Hematopoietic multipotent progenitor cell (in vitro differentiated cells): ENCODE results near the gene UBA3. TPM values are rescaled to one million over a fixed set of nuclear protein-coding genes. Genes with fewer than 3 reads are reported as not detected.

Experiments used
- DNase-seq, 3 donors: peaks; one replicate each; pipeline ENCODE4 v3.0.0-alpha.2; 2011 to 2015; ENCODE audit warnings: low read depth in 2 of 3, low spot score in 2 of 3
- total RNA-seq: library from RNA; depleted of rRNA; stranded (reverse); fragments of >200 nt; gene quantifications from one replicate; pipeline ENCODE4 v1.2.3, GENCODE V29; 2012

Gene UBA3
- total RNA-seq, 1 donor, result 29.1 TPM

GRCh38 chr3:69079269-69080159 is 651 bp downstream of the UBA3 start:
- no peak for DNase-seq

- no peak for DNase-seq
Observed at GRCh38 chr3:69072928-69073327, 7.2 kb downstream of the UBA3 start.

DNA sequence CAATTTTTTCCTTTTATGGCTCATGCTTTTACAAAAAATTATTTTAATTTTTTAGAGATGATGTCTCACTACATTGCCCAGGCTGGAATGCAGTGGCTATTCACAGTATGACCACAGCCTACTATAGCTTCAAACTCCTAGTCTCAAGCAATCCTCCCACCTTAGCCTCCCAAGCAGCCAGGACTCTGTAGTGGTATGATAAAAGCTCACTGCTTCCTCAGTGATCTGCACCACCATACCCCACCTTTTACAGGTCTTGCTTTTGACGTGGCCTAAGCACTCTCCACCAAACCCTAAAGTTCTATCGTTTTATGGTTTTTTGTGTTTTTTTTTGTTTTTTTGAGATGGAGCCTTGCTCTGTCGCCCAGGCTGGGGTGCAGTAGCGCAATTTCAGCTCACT is 14.0 kb downstream of the UBA3 start:
- DNase-seq, result no peak

DNA sequence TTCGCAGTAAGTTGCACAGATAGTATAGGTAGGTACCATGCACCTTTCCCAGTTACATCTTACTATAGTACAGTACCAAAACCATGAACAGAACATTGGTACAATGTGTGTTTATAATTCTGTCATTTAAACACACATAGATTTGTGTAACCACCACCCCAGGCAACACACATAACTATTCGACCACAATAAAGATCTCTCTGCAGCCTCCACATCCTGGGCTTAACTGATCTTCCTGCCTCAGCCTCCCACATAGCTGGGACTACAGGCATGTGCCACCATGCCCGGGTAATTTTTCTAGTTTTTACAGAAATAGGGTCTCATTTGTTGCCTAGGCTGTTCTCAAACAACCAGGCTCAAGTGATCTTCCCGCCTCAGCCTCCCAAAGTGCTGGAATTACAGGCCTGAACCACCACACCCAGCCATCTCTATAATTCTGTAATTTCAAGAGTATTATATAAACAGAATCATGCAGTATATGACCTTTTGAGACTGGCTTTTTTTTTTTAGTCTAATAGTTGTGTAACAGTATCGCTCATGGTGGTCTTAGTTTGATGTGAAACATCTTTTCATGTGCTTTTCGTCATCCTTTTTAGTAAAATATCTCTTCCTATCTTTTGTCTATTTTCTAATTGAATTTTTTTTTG is 14.7 kb downstream of the UBA3 start:
- no peak for DNase-seq

- DNase-seq, result no peak
Observed at GRCh38 chr3:69063636-69064035, 16.5 kb downstream of the UBA3 start.

GRCh38 chr3:69059688-69060087 is 20.5 kb downstream of the UBA3 start:
- DNase-seq, result no peak

DNA sequence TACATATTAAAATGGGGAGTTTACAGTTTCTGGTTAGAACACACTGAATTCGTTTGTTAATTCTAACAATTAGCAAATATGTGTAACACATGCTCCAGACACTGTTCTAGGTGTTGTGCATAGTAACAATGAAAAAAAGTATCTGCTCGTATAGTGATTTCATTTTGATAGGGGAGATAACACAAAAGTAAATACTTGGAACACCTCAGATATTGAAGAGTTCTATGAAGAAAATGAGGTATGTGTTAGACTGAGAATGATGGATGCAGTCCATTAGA is 21.3 kb downstream of the UBA3 start:
- DNase-seq, result no peak

DNA sequence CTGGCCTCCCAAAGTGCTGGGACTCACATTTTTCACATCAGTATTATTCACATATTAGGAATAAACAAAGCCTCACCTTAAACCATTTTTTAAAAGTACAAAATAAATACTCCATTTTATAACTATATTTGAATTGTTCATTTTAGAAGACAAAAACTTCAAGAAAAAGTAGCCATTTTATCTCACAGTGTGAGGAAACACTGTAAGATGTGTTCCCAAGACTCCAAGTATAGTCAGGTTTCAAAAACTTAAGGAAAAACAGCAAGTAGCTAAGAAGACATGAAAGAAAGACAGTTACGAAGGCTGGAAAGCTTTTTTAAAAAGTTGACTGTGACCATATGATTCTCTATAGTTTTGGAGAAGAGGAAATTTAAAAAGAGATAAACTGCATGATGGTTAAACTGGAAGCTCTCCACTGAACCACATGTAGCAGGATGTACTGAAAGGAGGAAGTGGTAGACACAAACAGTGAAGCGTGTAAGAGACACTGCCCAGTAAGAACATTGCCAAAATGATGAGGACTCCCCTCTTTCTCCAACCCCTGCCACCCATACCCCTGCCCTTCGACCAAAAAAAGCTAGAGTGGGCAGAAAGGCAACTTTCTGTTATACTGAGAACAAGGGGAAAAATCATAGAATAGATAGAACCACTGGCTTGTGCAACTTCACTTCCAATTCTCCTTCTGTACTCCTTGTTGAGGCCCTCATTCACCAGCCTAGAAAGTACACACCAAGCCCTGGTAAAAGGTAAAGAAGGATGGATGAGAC is 21.8 kb downstream of the UBA3 start:
- peak in 2 of 3 donors; percentile 33 to 64 for DNase-seq

DNA sequence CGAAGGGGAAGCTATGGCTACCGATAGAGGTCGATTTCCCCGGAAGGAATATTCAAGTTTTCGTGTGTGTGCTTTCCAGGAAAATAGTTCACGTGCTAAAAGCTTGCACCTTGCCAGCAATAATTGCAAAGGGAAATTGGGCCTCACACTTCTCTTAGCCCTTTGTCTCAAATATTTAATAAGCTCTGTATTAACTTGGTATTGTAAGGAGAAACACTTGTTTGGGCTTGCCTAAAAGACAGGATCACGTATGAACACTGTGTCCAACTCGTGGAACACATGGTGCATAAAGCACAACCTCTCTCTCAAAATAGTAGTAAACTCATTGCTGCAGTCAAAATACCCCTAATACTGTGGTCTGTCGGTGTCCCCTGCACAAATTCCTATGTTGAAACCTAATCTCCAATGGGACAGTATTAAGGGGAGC is 27.7 kb downstream of the UBA3 start:
- DNase-seq, result no peak

DNA sequence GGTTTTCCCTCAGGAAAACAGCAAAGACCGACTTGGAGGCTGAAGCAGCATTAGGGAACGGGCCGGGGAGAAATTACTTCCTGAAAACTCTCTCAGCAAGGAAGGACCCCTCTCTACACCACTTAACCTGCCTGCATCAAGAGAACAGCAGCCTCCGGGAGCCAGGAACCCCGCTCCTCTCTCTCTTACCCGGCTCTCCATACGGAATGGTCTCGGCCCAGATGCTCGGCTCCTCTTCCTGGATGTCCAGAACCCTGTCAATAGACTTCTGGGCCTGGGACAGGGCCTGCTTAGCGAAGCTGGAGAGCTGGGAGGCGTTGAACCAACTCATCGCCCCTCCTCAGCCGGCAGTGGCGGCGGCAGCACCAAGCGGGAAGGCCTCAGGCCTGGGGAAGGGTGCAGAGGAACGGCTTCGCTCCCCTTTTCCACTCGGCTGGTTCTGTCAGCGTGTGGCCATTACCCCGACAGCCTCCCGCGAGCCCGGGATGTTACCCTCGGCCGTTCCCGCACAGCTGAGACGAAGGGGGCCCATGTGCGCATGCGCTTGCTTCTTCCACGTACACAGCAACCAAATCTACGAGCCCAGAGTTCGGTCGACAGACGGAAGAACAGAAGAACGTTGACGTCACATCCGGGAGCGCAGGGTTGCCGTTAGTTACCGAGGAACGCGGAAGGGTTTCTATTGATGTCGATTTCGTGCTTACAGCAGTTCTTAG is 28.3 kb downstream of the UBA3 start, which contains the start of gene TMF1:
Gene TMF1 (minus strand): TSS at position 578 of the 716 bp plus-strand sequence. CDS start 247 bp downstream, at position 331.
- peak; percentile 98 to 99 (median 99) for DNase-seq

DNA sequence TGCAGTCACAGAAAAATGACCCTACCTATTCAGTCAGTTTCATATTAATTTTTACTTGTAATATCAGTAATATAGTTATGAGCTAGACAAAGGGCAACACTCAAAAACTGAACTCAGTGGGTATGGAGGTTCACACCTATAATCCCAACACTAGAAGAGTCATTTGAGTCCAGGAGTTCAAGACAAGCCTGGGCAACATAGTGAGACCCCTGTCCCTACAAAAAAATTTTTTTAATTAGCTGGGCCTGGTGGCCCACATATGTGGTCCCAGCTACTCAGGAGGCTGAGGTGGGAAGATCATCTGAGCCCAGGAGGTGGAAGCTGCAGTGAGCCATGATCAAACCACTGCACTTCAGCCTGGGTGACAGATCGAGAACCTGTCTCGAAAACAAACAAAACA is 31.2 kb downstream of the UBA3 start:
- no peak for DNase-seq

DNA sequence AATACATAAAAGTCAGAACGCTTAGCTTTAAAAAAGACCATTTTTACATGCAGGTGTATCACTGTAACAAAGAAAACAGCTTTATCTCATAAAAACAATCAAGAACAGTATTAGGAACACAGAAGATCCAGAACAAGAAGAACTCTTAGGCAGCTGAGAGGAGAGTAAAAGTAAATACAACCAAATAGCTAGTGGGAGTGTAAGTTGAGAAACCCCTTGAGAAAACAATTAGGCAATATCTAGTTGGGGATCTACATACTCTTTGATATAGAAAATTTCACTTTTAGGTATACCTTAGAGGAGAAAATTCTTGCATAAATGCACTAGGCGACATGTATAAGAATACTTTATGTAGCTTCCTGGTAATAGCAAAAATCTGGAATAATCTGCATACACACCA is 35.6 kb downstream of the UBA3 start:
- no peak for DNase-seq

- DNase-seq, result no peak
Observed at GRCh38 chr3:69033470-69033869, 46.7 kb downstream of the UBA3 start.

GRCh38 chr3:69032737-69033136 is 47.4 kb downstream of the UBA3 start:
- DNase-seq, result no peak

DNA sequence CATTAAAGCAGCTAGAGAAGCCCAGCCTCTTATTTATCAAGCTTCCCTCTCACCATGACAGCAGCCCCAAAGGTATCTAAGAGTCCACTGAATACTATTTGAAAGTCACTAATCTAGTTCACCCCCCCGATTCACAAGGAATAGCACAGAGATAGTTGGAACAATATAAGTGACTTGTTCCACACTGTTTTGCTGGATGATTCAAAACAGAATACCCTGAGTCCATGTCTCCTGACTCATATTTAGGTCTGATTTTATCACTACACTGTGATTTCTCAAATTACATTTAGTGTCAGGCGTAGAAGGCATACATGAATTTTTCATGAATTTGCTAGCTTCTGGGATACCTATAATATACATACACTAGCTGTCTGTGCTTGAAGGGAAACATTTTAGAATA is 48.0 kb downstream of the UBA3 start:
- DNase-seq, result no peak

- DNase-seq, result no peak
Observed at GRCh38 chr3:69031635-69032034, 48.5 kb downstream of the UBA3 start.

DNA sequence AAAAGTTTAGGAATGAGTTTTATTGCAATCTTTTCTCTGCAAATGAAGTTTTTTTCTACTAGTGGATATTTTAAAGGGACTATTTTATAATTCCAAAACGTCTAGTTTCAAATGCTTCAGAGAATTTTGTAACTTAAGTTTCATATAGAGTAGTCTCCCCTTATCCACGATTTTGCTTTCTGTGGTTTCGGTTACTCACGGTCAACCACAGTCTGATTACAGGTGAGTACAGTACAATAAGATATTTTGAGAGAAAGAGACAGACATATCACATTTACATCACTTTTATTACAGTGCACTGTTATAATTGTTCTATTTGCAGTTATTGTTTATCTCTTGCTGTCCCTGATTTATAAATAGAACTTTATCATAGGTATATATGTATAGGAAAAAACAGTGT is 59.3 kb downstream of the UBA3 start:
- DNase-seq, result no peak

GRCh38 chr3:69020424-69020823 is 59.7 kb downstream of the UBA3 start:
- peak in 1 of 3 donors; percentile 32 for DNase-seq

DNA sequence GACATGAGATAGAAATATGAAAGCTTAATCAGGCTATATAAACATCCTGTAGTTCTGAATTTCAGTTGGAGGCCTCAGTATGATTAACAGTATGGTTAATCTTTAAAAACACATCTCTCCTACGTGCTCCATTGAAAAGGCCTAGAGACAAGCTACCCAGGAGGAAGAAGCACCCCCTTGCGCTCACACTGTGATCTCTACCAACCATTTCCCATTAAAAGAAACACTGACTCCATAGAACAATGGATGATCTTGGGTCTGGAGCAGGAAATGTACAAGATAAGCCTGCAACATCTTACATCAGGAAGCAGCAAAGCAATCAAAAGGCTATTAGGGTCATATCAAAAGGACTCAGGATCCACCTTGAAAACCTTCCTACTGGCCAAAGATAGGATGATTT is 63.3 kb downstream of the UBA3 start:
- DNase-seq, result no peak

DNA sequence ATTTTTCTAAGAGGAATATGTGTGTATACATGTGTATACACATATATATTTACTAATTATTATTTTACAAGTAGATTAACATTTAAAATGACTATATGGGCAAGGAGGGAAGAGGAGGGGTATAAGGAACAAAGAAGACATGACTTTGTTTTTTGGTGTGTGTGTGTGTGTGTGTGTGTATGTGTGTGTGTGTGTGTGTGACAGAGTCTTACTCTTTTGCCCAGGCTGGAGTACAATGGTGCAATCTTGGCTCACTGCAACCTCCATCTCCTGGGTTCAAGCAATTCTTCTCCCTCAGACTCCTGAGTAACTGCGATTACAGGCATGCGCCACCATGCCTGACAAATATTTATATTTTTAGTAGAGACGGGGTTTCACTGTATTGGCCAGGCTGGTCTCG is 64.1 kb downstream of the UBA3 start:
- no peak for DNase-seq

- DNase-seq, result peak in 1 of 3 donors; percentile 4
Observed at GRCh38 chr3:69014022-69014580, 66.1 kb downstream of the UBA3 start.
